GM10847 (cell line): ENCODE results near the gene ASAP2.

Experiments used
- POLR2A ChIP-seq: IDR thresholded peaks from 2 replicates; pipeline ENCODE4 v1.6.1; 2011; ENCODE audit not compliant: insufficient read length; ENCODE audit errors: extremely low read depth

ASAP2 gene

GRCh38 chr2:9231291-9232165, 24.9 kb downstream of the ASAP2 start:
- TF ChIP-seq POLR2A, result no peak

GRCh38 chr2:9232166-9232479, 25.5 kb downstream of the ASAP2 start:
- no peak for TF ChIP-seq POLR2A

- TF ChIP-seq POLR2A, result no peak
Observed at GRCh38 chr2:9232886-9233285, 26.3 kb downstream of the ASAP2 start.

- no peak for TF ChIP-seq POLR2A
Observed at GRCh38 chr2:9234680-9235146, 28.1 kb downstream of the ASAP2 start.

- TF ChIP-seq POLR2A, result no peak
Observed at GRCh38 chr2:9235147-9236044, 28.8 kb downstream of the ASAP2 start.

- TF ChIP-seq POLR2A, result no peak
Observed at GRCh38 chr2:9236045-9236344, 29.4 kb downstream of the ASAP2 start.

- TF ChIP-seq POLR2A, result no peak
Observed at GRCh38 chr2:9236867-9237266, 30.3 kb downstream of the ASAP2 start.

GRCh38 chr2:9237831-9238230, 31.2 kb downstream of the ASAP2 start:
- TF ChIP-seq POLR2A, result no peak

GRCh38 chr2:9238591-9239326, 32.1 kb downstream of the ASAP2 start:
- TF ChIP-seq POLR2A, result no peak

- TF ChIP-seq POLR2A, result no peak
Observed at GRCh38 chr2:9239616-9240015, 33.0 kb downstream of the ASAP2 start.

- no peak for TF ChIP-seq POLR2A
Observed at GRCh38 chr2:9240745-9241144, 34.1 kb downstream of the ASAP2 start.

GRCh38 chr2:9241233-9241632, 34.6 kb downstream of the ASAP2 start:
- TF ChIP-seq POLR2A, result no peak

GRCh38 chr2:9243357-9243756, 36.7 kb downstream of the ASAP2 start:
- TF ChIP-seq POLR2A, result no peak

- no peak for TF ChIP-seq POLR2A
Observed at GRCh38 chr2:9244985-9245544, 38.5 kb downstream of the ASAP2 start.

- TF ChIP-seq POLR2A, result no peak
Observed at GRCh38 chr2:9247177-9247576, 40.6 kb downstream of the ASAP2 start.

- no peak for TF ChIP-seq POLR2A
Observed at GRCh38 chr2:9247786-9248185, 41.2 kb downstream of the ASAP2 start.

GRCh38 chr2:9248363-9248762, 41.8 kb downstream of the ASAP2 start:
- TF ChIP-seq POLR2A, result no peak
